HG03045 (cell line): ENCODE measurements around the gene SLMAP.

Experiments
- ATAC-seq: cut with Tn5 transposase; IDR thresholded peaks from one replicate; pipeline ENCODE4 v1.9.1; 2021; ENCODE audit warnings: mild to moderate bottlenecking, moderate library complexity; ENCODE audit not compliant: unreplicated experiment

SLMAP gene

GRCh38 chr3:57755741-57756527, at the start of gene SLMAP:
Gene SLMAP (plus strand): TSS chr3:57756309. CDS start chr3:57757652, 1,343 bp downstream.
- ATAC-seq, result peak; percentile 95

GRCh38 chr3:57706462-57706861, 49.6 kb upstream of the SLMAP start:
- no peak for ATAC-seq

- ATAC-seq, result no peak
These were observed 47.1 kb upstream of the SLMAP start for GRCh38 chr3:57709031-57709430.

- ATAC-seq, result no peak
These were observed 46.5 kb upstream of the SLMAP start for GRCh38 chr3:57709559-57709958.

- ATAC-seq, result no peak
These were observed 40.4 kb upstream of the SLMAP start for GRCh38 chr3:57715686-57716085.

GRCh38 chr3:57717205-57717868, 38.8 kb upstream of the SLMAP start:
- no peak for ATAC-seq

GRCh38 chr3:57718118-57718517, 38.0 kb upstream of the SLMAP start:
- ATAC-seq, result no peak

- no peak for ATAC-seq
These were observed 29.7 kb upstream of the SLMAP start for GRCh38 chr3:57726397-57726796.

- ATAC-seq, result no peak
These were observed 29.0 kb upstream of the SLMAP start for GRCh38 chr3:57727106-57727505.

GRCh38 chr3:57729334-57730045, 26.6 kb upstream of the SLMAP start:
- ATAC-seq, result no peak

- no peak for ATAC-seq
These were observed 25.4 kb upstream of the SLMAP start for GRCh38 chr3:57730682-57731081.

- ATAC-seq, result no peak
These were observed 24.8 kb upstream of the SLMAP start for GRCh38 chr3:57731311-57731710.

- ATAC-seq, result no peak
These were observed 22.3 kb upstream of the SLMAP start for GRCh38 chr3:57733790-57734189.

GRCh38 chr3:57735405-57735804, 20.7 kb upstream of the SLMAP start:
- ATAC-seq, result no peak

- ATAC-seq, result no peak
These were observed 18.3 kb upstream of the SLMAP start for GRCh38 chr3:57737840-57738239.

- no peak for ATAC-seq
These were observed 17.7 kb upstream of the SLMAP start for GRCh38 chr3:57738391-57738790.

- ATAC-seq, result no peak
These were observed 16.1 kb upstream of the SLMAP start for GRCh38 chr3:57740027-57740426.

GRCh38 chr3:57743496-57743895, 12.6 kb upstream of the SLMAP start:
- ATAC-seq, result no peak

GRCh38 chr3:57745101-57745500, 11.0 kb upstream of the SLMAP start:
- no peak for ATAC-seq

GRCh38 chr3:57746156-57747010, 9.7 kb upstream of the SLMAP start:
- no peak for ATAC-seq

GRCh38 chr3:57749542-57749941, 6.6 kb upstream of the SLMAP start:
- ATAC-seq, result no peak
